Activated T-cell treated with anti-CD3 and anti-CD28 coated beads for 24 hours (primary cell): ENCODE measurements around the gene AURKB.
"Not testable (repeated sequence)": the region's sequence is repeated elsewhere in the genome, so short reads cannot be mapped to it uniquely, and the experiment has no call there.

Experiments
- DNase-seq: peaks from one replicate; pipeline ENCODE4 v3.0.0-alpha.2; 2020; ENCODE audit warnings: low read depth

Gene AURKB

GRCh38 chr17:8224891-8225812 is 14.8 kb upstream of the AURKB start:
- DNase-seq, result no peak

GRCh38 chr17:8223356-8224126 is 13.2 kb upstream of the AURKB start:
- peak; percentile 44 for DNase-seq

- DNase-seq, result peak; percentile 87
Measured at GRCh38 chr17:8222630-8223355, 12.4 kb upstream of the AURKB start.

GRCh38 chr17:8222380-8222629 is 11.9 kb upstream of the AURKB start:
- DNase-seq, result no peak

GRCh38 chr17:8221663-8222379 is 11.4 kb upstream of the AURKB start:
- peak; percentile 88 for DNase-seq

GRCh38 chr17:8220783-8221662 is 10.6 kb upstream of the AURKB start:
- DNase-seq, result peak; percentile 93

GRCh38 chr17:8214000-8214399 is 3.6 kb upstream of the AURKB start:
- not testable (repeated sequence) for DNase-seq

GRCh38 chr17:8212312-8213180 is 2.2 kb upstream of the AURKB start:
- DNase-seq, result no peak

GRCh38 chr17:8210761-8211458 is 535 bp upstream of the AURKB start:
- no peak for DNase-seq

GRCh38 chr17:8206536-8206935 is 3.8 kb downstream of the AURKB start:
- no peak for DNase-seq

GRCh38 chr17:8204761-8205555 is 5.4 kb downstream of the AURKB start:
- no peak for DNase-seq

GRCh38 chr17:8192070-8192815 is 18.1 kb downstream of the AURKB start:
- no peak for DNase-seq

- DNase-seq, result no peak
Measured at GRCh38 chr17:8190506-8190905, 19.9 kb downstream of the AURKB start.

- DNase-seq, result peak; percentile 91
Measured at GRCh38 chr17:8189711-8190477, 20.5 kb downstream of the AURKB start, which contains the start of gene BORCS6. TSS of gene BORCS6 (minus strand) at chr17:8190180. CDS start at chr17:8190140, 40 bp downstream.

- DNase-seq, result no peak
Measured at GRCh38 chr17:8189041-8189710, 21.2 kb downstream of the AURKB start.

GRCh38 chr17:8188263-8188839 is 22.0 kb downstream of the AURKB start:
- DNase-seq, result no peak
